Ureter (tissue), 1 donor: ENCODE results near the gene GOLGA8F. TPM values are rescaled to one million over a fixed set of nuclear protein-coding genes. Genes with fewer than 3 reads are reported as not detected.
"Not testable (repeated sequence)": the region's sequence is repeated elsewhere in the genome, so short reads cannot be mapped to it uniquely, and the experiment has no call there.

Experiments
- DNase-seq: peaks from one replicate; pipeline ENCODE4 v3.0.0-alpha.2; 2020; ENCODE audit warnings: low spot score
- total RNA-seq: library from RNA; stranded (reverse); gene quantifications from one replicate; pipeline ENCODE4 v1.2.4, GENCODE V29; 2023
- donor health status: DM: yes; HTN: yes; CAD: no.

The GOLGA8F gene, protein sequence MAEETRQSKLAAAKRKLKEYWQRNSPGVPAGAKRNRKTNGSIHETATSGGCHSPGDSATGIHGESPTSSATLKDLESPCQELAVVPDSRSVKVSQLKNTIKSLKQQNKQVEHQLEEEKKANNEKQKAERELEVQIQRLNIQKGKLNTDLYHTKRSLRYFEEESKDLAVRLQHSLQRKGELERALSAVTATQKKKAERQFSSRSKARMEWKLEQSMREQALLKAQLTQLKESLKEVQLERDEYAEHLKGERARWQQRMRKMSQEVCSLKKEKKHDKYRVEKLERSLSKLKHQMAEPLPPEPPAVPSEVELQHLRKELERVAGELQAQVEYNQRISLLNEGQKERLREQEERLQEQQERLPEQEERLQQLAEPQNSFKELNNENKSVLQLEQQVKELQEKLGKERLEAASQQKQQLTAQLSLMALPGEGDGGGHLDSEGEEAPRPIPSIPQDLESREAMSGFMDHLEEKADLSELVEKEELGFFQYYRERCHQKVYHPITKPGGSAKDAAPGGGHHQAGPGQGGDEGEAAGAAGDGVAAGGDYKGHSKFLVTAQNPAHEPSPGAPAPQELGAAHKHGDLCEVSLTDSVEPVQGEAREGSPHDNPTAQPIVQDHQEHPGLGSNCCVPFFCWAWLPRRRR
- not detected for total RNA-seq

DNA sequence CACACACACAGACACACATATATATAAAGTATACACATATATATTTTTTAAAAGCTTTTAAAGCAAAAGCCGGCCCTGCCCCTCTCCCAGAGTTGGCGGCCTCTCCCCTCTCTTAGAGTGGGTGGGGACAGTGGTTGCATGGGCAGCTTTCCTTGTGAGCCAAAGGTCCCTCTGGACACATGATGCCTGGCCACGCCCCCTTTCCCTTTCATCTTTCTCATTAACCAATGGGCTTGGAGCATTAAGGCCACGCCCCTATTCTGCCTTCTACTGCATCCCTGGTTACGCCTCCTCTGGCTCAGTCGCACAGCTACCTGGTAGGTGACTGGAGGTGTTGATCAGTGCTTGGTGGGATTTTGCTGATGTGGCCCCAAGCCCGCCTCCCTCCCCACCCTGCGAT is at the start of gene GOLGA8F:
TSS of gene GOLGA8F (plus strand) at position 301 of the 400 bp plus-strand sequence. CDS start at position 399, 98 bp downstream.
- DNase-seq = not testable (repeated sequence)

DNA sequence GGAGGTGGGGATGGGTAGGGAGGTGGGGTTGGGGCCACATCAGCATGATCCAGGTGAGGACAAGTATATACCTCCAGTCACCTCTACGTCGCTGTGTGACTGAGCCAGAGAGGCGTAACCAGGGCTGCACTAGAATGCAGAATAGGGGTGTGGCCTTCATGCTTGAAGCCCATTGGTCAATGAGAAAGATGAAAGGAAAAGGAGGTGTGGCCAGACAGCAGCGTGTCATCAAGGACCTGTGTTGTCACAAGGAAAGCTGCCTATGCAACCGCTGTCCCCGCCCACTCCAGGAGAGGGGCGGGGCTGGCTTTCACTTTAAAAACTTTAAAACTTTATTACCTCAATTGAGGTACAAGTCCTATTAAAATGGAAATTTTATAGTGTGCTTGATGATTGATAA is 20.5 kb upstream of the GOLGA8F start, which contains the start of gene GOLGA6L24:
TSS of gene GOLGA6L24 (minus strand) at position 101 of the 400 bp plus-strand sequence. CDS start at position 40, 61 bp downstream.
- DNase-seq = not testable (repeated sequence)

DNA sequence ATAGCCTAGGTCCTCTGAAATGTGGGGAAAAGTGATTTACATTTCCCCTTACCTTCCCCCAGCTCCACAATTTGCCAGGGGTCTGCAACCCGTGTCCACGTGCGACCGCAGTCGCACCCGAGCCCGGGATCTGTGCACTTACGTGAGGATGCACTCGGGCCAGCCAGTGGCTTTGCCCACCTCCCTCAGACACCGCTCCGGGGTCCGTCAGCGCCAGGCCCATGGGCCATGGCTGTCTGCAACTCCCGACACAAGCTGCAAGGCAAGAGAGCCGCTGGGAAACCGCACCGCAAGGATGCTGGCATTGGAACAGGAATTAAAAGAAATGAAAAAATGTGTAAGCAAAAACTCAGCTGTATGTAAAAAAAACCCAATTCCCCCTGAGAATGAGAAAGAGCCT is 13.0 kb upstream of the GOLGA8F start:
- DNase-seq = not testable (repeated sequence)

DNA sequence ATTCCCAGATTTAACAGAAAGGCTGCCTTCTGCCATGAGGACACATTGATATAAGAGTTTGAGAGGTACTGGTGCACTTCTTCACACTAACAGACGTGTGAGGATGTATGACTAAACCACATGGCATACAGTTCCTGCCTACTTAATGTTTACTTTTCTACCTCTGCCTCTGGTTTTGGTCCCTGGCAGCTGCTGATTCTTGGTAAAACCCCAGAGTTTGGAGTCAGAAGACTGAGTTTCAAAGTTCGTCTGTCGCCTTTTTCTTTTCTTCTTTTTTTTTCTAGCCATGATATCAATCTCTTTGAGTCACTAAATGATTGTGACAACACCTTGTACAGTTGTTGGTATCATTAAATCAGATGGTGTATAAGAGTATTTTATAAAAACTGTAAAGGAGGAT is 1.6 kb downstream of the GOLGA8F start:
- DNase-seq = not testable (repeated sequence)

DNA sequence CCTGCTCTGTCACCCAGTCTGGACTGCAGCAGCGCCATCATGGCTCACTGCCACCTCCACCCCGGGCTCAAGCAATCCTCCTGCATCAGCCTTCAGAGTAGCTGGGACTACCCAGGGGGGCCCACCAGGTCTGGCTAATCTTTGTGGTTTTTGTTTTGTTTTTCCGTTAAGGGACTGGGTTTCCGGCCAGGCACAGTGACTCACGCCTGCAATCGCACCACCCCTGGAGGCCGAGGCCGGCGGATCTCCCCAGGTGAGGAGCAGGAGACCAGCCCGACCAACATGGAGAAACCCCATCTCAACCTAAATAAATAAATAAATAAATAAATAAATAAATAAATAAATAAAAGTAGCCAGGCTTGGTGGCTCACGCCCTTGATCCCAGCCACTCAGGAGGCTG is 17.6 kb downstream of the GOLGA8F start:
- not testable (repeated sequence) for DNase-seq

DNA sequence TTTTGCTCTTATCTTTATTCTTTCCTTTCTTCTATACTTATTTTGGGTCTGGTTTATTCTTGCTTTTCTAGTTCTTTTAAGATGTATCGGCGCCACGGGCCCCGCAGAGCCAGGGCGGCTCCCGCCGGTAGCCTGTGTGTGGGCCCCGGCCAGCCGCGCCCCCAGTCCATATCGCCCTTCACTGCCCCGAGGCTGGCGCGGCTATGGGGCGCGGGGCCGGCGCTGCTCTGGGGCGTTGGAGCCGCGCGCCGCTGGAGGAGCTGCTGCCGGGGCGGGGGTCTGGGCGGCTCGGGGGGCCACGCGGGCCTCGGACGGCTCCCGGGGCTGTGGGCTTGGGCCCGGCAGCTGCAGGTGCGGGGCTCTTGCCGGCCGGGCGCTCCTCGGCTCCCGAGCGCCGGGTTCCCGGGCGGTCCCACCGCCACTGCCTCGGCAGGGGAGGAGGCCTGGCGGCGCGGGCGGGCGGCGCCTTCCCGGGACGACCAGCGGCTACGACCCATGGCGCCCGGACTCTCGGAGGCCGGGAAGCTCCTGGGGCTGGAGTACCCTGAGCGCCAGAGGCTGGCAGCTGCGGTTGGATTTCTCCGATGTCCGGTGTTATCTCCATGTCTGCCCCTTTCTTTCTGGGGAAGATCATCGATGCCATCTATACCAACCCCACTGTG is 24.4 kb downstream of the GOLGA8F start:
- DNase-seq = not testable (repeated sequence)

DNA sequence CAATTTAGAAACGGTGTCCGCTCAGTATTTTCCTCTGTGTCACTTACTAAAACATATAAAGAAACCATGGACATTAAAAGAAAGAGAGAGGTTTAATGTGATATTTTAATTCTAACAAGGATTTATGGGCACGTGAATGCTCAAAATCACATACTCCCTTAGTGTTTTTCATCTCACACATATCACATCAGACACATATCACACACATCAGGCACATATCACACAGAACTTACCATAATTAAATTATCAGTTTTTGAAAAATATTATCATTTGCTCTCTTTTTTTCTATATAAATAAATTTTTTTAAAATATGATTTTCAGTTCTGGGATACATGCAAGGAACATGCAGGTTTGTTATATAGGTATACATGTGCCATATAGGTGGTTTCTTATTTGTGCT is 42.0 kb downstream of the GOLGA8F start:
- DNase-seq = not testable (repeated sequence)

DNA sequence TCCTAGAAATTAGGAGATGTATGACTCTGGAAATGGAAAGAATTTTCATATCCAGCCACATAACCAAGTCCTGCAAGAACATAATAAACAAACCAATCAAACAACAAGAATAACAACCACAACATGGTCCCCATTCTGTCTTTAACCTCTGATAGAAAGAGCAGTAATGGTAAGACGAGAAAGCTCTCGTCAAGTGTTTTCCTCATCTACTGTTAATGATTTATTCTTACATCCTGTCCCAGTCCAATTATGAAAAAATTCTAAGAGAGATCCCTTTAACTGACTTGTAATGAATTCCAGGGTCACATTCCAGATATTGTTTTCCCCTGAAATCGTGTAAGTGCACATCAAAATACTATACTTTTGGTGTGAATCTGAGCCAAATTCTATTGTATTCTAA is 57.1 kb downstream of the GOLGA8F start:
- not testable (repeated sequence) for DNase-seq

Other genes with a start within 250 kb of the GOLGA8F start
- 83.2 TPM for gene HERC2, start 56.5 kb upstream of the GOLGA8F start, total RNA-seq
- gene GOLGA6L24, start 20.6 kb upstream of the GOLGA8F start, total RNA-seq = not detected
- not detected for gene GOLGA8G, start 154.3 kb downstream of the GOLGA8F start, total RNA-seq
- gene GOLGA6L25, start 174.9 kb downstream of the GOLGA8F start, total RNA-seq = not detected